Measurements from ENCODE around the gene DNAJC17. TPM values are rescaled to one million over a fixed set of nuclear protein-coding genes. Genes with fewer than 3 reads are reported as not detected.

The DNAJC17 gene
- total RNA-seq, 1 experiment from 2014 or later: 36.1 TPM

- Histone ChIP-seq H3K79me2 (ENCODE audit: insufficient read depth, low read length) (peaks cover 50% of the 10 kb centered on the region), H3K9me2 (ENCODE audit: insufficient read depth) (no peaks in the 10 kb centered on the region), H3K4me1 (ENCODE audit: control insufficient read depth in 1 of 2, insufficient read depth in 2 of 2, low read length in 2 of 2) (peaks cover 35 to 47% of the 10 kb centered on the region in 2 experiments), H3K4me3 (replicated peaks in 1 of 2; ENCODE audit: low read depth in 1 of 2, low read length in 2 of 2) (no peak overlapping the region), H4K20me1 (ENCODE audit: insufficient read depth) (no peaks in the 10 kb centered on the region), H3K4me2 (ENCODE audit: low read length) (peak overlapping the region; percentile 68), H3K9ac (ENCODE audit: low read length) (0 out of 2 replicates have a peak overlapping the region, but pooled peaks have one; percentile 5), H3K9me3 (ENCODE audit: control insufficient read depth in 1 of 2, insufficient read depth in 1 of 2, low read depth in 1 of 2, low read length in 2 of 2) (no peaks in the 10 kb centered on the region), H3K27me3 (ENCODE audit: insufficient read depth, low read length) (no peaks in the 10 kb centered on the region), H3K27ac (ENCODE audit: low read depth, low read length) (no peak overlapping the region), H3K36me3 (ENCODE audit: control insufficient read depth in 1 of 2, insufficient read depth in 2 of 2, low read length in 2 of 2) (no peaks in the 10 kb centered on the region), H2AFZ (ENCODE audit: low read depth, low read length, poor library complexity, severe bottlenecking) (no peak overlapping the region)
- ATAC-seq: no peak
- RAD21 ChIA-PET (ENCODE audit: low non-redundant PET in 1 of 2, low total read pairs in 2 of 2, uncharacterized antibody in 2 of 2, unreplicated experiment in 2 of 2): no interaction called here
- CTCF ChIA-PET: no interaction called here
- POLR2A ChIA-PET: no interaction called here
- no peak for DNase-seq (ENCODE audit: low read depth, low spot score)
- no TSS peak for BruUV-seq (replicated peaks)
- TF ChIP-seq ELF1 (IDR thresholded peaks at IDR 0.05; ENCODE audit: borderline replicate concordance, low read depth) (no peak), EGR1 (IDR thresholded peaks at IDR 0.05; ENCODE audit: low read depth) (no peak), JUND (IDR thresholded peaks at IDR 0.05) (no peak), ZNF274 (IDR thresholded peaks at IDR 0.05; ENCODE audit: low read depth, low read length) (no peak), ZFX (IDR thresholded peaks at IDR 0.05) (no peak), POLR2AphosphoS5 (IDR thresholded peaks at IDR 0.05; ENCODE audit: low read depth, low read length) (no peak), YY1 (IDR thresholded peaks at IDR 0.05; ENCODE audit: extremely low read depth, insufficient replicate concordance, low read depth, low read length) (no peak), RAD21 (IDR thresholded peaks at IDR 0.05; ENCODE audit: low read depth) (no peak), TCF7L2 (IDR thresholded peaks at IDR 0.05; ENCODE audit: borderline replicate concordance, extremely low read depth, insufficient read depth, insufficient read length) (no peak), EZH2 (IDR thresholded peaks at IDR 0.05) (no peak), SRF (IDR thresholded peaks at IDR 0.05; ENCODE audit: low read depth) (no peak), CEBPB (IDR thresholded peaks at IDR 0.05; ENCODE audit: low read depth) (no peak), FOSL1 (IDR thresholded peaks at IDR 0.05; ENCODE audit: low read depth) (no peak), SP1 (IDR thresholded peaks at IDR 0.05; ENCODE audit: low read depth) (no peak), ATF3 (IDR thresholded peaks at IDR 0.05) (no peak), CBX3 (IDR thresholded peaks at IDR 0.05; ENCODE audit: low read depth) (no peak), POLR2A (IDR thresholded peaks at IDR 0.05; ENCODE audit: borderline replicate concordance, extremely low read depth, insufficient read depth, insufficient read length) (no peak)
- TF ChIP-seq, protein P1, sequence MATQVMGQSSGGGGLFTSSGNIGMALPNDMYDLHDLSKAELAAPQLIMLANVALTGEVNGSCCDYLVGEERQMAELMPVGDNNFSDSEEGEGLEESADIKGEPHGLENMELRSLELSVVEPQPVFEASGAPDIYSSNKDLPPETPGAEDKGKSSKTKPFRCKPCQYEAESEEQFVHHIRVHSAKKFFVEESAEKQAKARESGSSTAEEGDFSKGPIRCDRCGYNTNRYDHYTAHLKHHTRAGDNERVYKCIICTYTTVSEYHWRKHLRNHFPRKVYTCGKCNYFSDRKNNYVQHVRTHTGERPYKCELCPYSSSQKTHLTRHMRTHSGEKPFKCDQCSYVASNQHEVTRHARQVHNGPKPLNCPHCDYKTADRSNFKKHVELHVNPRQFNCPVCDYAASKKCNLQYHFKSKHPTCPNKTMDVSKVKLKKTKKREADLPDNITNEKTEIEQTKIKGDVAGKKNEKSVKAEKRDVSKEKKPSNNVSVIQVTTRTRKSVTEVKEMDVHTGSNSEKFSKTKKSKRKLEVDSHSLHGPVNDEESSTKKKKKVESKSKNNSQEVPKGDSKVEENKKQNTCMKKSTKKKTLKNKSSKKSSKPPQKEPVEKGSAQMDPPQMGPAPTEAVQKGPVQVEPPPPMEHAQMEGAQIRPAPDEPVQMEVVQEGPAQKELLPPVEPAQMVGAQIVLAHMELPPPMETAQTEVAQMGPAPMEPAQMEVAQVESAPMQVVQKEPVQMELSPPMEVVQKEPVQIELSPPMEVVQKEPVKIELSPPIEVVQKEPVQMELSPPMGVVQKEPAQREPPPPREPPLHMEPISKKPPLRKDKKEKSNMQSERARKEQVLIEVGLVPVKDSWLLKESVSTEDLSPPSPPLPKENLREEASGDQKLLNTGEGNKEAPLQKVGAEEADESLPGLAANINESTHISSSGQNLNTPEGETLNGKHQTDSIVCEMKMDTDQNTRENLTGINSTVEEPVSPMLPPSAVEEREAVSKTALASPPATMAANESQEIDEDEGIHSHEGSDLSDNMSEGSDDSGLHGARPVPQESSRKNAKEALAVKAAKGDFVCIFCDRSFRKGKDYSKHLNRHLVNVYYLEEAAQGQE (IDR thresholded peaks at IDR 0.05; ENCODE audit: low read depth): no peak
- TF ChIP-seq, protein P2, sequence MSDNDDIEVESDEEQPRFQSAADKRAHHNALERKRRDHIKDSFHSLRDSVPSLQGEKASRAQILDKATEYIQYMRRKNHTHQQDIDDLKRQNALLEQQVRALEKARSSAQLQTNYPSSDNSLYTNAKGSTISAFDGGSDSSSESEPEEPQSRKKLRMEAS (IDR thresholded peaks at IDR 0.05): no peak
- TF ChIP-seq, protein P3, sequence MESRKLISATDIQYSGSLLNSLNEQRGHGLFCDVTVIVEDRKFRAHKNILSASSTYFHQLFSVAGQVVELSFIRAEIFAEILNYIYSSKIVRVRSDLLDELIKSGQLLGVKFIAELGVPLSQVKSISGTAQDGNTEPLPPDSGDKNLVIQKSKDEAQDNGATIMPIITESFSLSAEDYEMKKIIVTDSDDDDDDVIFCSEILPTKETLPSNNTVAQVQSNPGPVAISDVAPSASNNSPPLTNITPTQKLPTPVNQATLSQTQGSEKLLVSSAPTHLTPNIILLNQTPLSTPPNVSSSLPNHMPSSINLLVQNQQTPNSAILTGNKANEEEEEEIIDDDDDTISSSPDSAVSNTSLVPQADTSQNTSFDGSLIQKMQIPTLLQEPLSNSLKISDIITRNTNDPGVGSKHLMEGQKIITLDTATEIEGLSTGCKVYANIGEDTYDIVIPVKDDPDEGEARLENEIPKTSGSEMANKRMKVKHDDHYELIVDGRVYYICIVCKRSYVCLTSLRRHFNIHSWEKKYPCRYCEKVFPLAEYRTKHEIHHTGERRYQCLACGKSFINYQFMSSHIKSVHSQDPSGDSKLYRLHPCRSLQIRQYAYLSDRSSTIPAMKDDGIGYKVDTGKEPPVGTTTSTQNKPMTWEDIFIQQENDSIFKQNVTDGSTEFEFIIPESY (IDR thresholded peaks at IDR 0.05; ENCODE audit: extremely low read depth, insufficient replicate concordance, low read length): no peak
- intact Hi-C loops (cut with micrococcal nuclease): no loop called here
Observed at GRCh38 chr15:40799523-40799922, 7.8 kb downstream of the DNAJC17 start.

All from HCT116 (cell line).